K562 treated with DMSO at 1 percent for 4 hours (cell line): ENCODE results near the gene UTS2R. TPM values are rescaled to one million over a fixed set of nuclear protein-coding genes. Genes with fewer than 3 reads are reported as not detected.

Source experiments
- total RNA-seq: library from RNA; unstranded; fragments of 300-600 nt; gene quantifications from 2 replicates; pipeline ENCODE4 v1.2.3, GENCODE V29; 2022; ENCODE audit not compliant: insufficient read depth

The UTS2R gene
- total RNA-seq: not detected in 2 replicates

GRCh38 chr17:82371333-82372248 is at the start of gene UTS2R:
UTS2R (plus strand) TSS chr17:82371765; CDS start chr17:82374325, 2,560 bp downstream.

GRCh38 chr17:82333279-82334171 is 38.0 kb upstream of the UTS2R start, which contains the start of gene SECTM1:
SECTM1 (minus strand) TSS chr17:82333766; CDS start chr17:82327240, 6,526 bp downstream.

GRCh38 chr17:82358465-82359350 is 12.9 kb upstream of the UTS2R start, which contains the start of gene TEX19:
TEX19 (plus strand) TSS chr17:82359247; CDS start chr17:82362151, 2,904 bp downstream.

GRCh38 chr17:82418001-82418986 is 46.7 kb downstream of the UTS2R start, which contains the start of the genes HEXD and OGFOD3:
HEXD (plus strand) TSS chr17:82418347; CDS start chr17:82419800, 1,453 bp downstream.
OGFOD3 (minus strand) TSS chr17:82418586; CDS start chr17:82418485, 101 bp downstream.

Other genes starting within 250 kb of the UTS2R start
- gene CCDC57, start 158.9 kb upstream of the UTS2R start, total RNA-seq: 10.3 TPM in 2 replicates
- 2.8 and 7.4 TPM in 2 replicates for gene SLC16A3, start 142.7 kb upstream of the UTS2R start, total RNA-seq
- gene CSNK1D, start 98.1 kb upstream of the UTS2R start, total RNA-seq: 106 and 131 TPM in 2 replicates
- 0.76 TPM in 1 of 2 replicates, not detected in the other for gene CD7, start 54.2 kb upstream of the UTS2R start, total RNA-seq
- not detected in 2 replicates for gene SECTM1, start 38.0 kb upstream of the UTS2R start, total RNA-seq
- 2.2 and 3.4 TPM in 2 replicates for gene TEX19, start 12.5 kb upstream of the UTS2R start, total RNA-seq
- gene HEXD, start 46.6 kb downstream of the UTS2R start, total RNA-seq: 28.1 and 33.3 TPM in 2 replicates
- gene OGFOD3, start 46.8 kb downstream of the UTS2R start, total RNA-seq: 21.4 and 23.5 TPM in 2 replicates
- 52.6 and 57.0 TPM in 2 replicates for gene CYBC1, start 79.0 kb downstream of the UTS2R start, total RNA-seq
- gene NARF, start 87.0 kb downstream of the UTS2R start, total RNA-seq: 333 and 389 TPM in 2 replicates
- gene FOXK2, start 148.0 kb downstream of the UTS2R start, total RNA-seq: 49.9 and 59.4 TPM in 2 replicates